HL-60 (cell line): Measurements from ENCODE around the gene CTNNA2.

Source experiments
- DNase-seq, 2 experiments: peaks; one replicate each; pipeline ENCODE4 v3.0.0-alpha.2; 2010 to 2020; ENCODE audit warnings: low read depth in 1 of 2, low spot score in 1 of 2
- H3K27ac ChIP-seq: fragments of 250-450 bp; sonication (Bioruptor Pico); replicated peaks from 2 replicates; pipeline ENCODE4 v1.5.1; 2020; ENCODE audit warnings: mild to moderate bottlenecking, moderate library complexity
- H3K27me3 ChIP-seq: fragments of 250-450 bp; sonication (Bioruptor Pico); 2 replicates; pipeline ENCODE4 v1.5.1; 2021; ENCODE audit warnings: mild to moderate bottlenecking, moderate library complexity; ENCODE audit not compliant: insufficient read depth, poor library complexity, severe bottlenecking
- H3K4me3 ChIP-seq: replicated peaks from 2 replicates; pipeline ENCODE4 v1.5.1; 2011; ENCODE audit warnings: mild to moderate bottlenecking, control low read depth, low read length; ENCODE audit not compliant: insufficient read depth
- CTCF ChIP-seq: IDR thresholded peaks from one replicate; pipeline ENCODE4 v1.5.1; 2011; ENCODE audit warnings: low read length, control low read depth, inconsistent platforms; ENCODE audit not compliant: insufficient read depth
- GABPA ChIP-seq: IDR thresholded peaks from 2 replicates; pipeline ENCODE4 v1.6.1; 2012; ENCODE audit warnings: low read depth
- POLR2AphosphoS5 ChIP-seq: IDR thresholded peaks from 2 replicates; pipeline ENCODE4 v1.6.1; 2012; ENCODE audit warnings: low read depth
- REST ChIP-seq: IDR thresholded peaks from 2 replicates; pipeline ENCODE4 v1.6.1; 2012; ENCODE audit warnings: low read depth; ENCODE audit not compliant: insufficient replicate concordance
- SPI1 ChIP-seq: IDR thresholded peaks from 2 replicates; pipeline ENCODE4 v1.6.1; 2012; ENCODE audit warnings: low read depth, mild to moderate bottlenecking, borderline replicate concordance

The CTNNA2 gene

GRCh38 chr2:80621656-80622055, 1108.8 kb downstream of the CTNNA2 start:
- H3K4me3 ChIP-seq = no peak overlapping the region
- no peak for DNase-seq
- no peak overlapping the region for H3K27ac ChIP-seq
- no peaks in the 10 kb centered on the region for H3K27me3 ChIP-seq
- no peak for TF ChIP-seq CTCF
- TF ChIP-seq SPI1 = no peak
- TF ChIP-seq REST = no peak
- no peak for TF ChIP-seq GABPA
- TF ChIP-seq POLR2AphosphoS5 = no peak

GRCh38 chr2:80624062-80624461, 1111.2 kb downstream of the CTNNA2 start:
- Histone ChIP-seq H3K27ac (no peak overlapping the region), H3K4me3 (no peak overlapping the region), H3K27me3 (no peaks in the 10 kb centered on the region)
- TF ChIP-seq CTCF = no peak
- TF ChIP-seq SPI1 = no peak
- TF ChIP-seq GABPA = no peak
- no peak for TF ChIP-seq REST
- TF ChIP-seq POLR2AphosphoS5 = no peak
- DNase-seq = no peak

GRCh38 chr2:80634590-80634989, 1121.7 kb downstream of the CTNNA2 start:
- Histone ChIP-seq H3K27ac (no peak overlapping the region), H3K27me3 (no peaks in the 10 kb centered on the region), H3K4me3 (no peak overlapping the region)
- TF ChIP-seq CTCF (no peak), REST (no peak), SPI1 (no peak), POLR2AphosphoS5 (no peak), GABPA (no peak)
- no peak for DNase-seq
